ENCODE measurements around the gene MAGI1. TPM values are rescaled to one million over a fixed set of nuclear protein-coding genes. Genes with fewer than 3 reads are reported as not detected.

The MAGI1 gene
- total RNA-seq, 2 donors from 2014 or later = 37.5 to 51.6 TPM

DNA sequence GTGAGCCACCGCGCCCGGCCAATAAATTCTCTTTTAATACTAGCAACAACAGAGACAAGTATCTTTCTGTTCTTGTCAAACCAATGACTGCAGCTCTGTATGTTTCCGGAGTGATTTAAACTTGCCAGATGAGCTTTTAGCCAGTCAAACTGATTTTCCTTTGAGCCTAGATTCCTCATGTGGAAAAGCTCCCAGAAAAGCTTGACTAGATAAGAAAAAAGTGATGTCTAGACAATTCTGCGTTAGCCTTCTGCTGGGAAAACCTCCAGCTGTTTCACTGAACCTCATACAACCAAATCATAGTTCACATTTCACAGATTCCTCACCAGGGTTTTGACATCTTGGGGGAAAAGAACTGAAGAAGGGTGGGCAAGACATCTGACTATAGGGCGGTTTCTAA lies 78.6 kb downstream of the MAGI1 start:
- TF ChIP-seq POLR2AphosphoS5 (IDR thresholded peaks at IDR 0.05) (no peak), POLR2A (IDR thresholded peaks at IDR 0.05) (no peak)
- TF ChIP-seq, protein P1, sequence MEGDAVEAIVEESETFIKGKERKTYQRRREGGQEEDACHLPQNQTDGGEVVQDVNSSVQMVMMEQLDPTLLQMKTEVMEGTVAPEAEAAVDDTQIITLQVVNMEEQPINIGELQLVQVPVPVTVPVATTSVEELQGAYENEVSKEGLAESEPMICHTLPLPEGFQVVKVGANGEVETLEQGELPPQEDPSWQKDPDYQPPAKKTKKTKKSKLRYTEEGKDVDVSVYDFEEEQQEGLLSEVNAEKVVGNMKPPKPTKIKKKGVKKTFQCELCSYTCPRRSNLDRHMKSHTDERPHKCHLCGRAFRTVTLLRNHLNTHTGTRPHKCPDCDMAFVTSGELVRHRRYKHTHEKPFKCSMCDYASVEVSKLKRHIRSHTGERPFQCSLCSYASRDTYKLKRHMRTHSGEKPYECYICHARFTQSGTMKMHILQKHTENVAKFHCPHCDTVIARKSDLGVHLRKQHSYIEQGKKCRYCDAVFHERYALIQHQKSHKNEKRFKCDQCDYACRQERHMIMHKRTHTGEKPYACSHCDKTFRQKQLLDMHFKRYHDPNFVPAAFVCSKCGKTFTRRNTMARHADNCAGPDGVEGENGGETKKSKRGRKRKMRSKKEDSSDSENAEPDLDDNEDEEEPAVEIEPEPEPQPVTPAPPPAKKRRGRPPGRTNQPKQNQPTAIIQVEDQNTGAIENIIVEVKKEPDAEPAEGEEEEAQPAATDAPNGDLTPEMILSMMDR (IDR thresholded peaks at IDR 0.05) = no peak
- DNase-seq (ENCODE audit: low spot score) = no peak
- Histone ChIP-seq H3K4me3 (no peak overlapping the region), H3K9me3 (no peaks in the 10 kb centered on the region), H3K27ac (no peak overlapping the region), H3K4me1 (replicated peaks) (no peaks in the 10 kb centered on the region), H3K36me3 (no peaks in the 10 kb centered on the region), H3K27me3 (replicated peaks; ENCODE audit: insufficient read depth) (no peaks in the 10 kb centered on the region)
- 74% methylated on average over 6 of the region's 6 CpGs for WGBS
- intact Hi-C loops (cut with DNase I) = no loop called here

DNA sequence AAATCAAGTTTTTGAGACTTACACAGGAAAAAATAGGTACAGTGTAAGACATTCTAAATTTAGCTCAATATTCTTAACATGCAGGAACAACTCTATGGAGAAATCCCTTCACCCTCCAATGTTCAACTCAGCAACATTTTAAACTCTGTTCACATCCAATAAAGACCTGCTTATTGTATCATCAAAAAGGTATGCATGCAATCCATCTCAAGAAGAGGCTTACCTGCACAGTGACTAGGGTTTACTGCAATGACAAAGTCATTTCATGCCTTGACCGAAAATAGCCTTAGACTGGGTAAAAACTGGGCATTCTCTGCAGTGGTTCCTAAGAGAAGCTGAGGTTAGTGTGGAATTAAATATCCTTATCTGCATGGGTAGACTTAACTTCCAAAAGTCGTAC lies 80.5 kb downstream of the MAGI1 start:
- no peak overlapping the region for H3K27ac ChIP-seq
- H3K36me3 ChIP-seq = no peaks in the 10 kb centered on the region
- H3K4me3 ChIP-seq = no peak overlapping the region

DNA sequence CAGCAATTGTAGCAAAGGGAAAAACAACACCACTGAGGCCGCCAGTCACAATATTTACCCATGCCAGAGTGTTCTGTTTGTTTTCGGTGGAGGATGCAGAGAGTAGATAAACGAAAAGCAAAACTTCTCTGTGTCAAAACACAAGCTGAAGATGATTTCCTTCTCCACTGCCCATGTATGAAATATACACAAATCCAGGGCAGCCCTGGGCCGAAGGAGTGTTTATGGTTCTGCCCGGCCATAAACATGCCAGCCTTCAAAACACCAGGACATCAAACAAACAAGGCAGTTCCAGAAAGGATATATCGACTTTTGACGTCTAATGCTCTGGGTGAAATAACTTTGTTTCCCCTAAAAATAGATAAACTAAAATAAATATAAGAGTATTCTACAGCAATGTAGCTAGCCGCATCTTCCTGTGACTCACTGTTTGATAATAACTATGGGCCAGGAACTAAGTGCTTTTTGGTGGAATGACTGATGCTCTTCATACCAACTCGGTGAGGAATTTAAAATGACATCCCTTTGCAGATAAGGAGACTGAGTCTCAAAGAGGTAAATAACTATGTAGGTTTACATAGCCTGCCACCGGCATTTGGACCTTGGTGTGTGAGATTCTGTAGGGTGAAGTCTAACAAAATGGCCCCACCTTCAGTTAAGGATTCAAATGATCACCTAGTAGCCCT lies 82.8 kb downstream of the MAGI1 start:
- Histone ChIP-seq H3K4me3 (no peak overlapping the region), H3K4me1 (replicated peaks) (no peaks in the 10 kb centered on the region), H3K9me3 (no peaks in the 10 kb centered on the region), H3K27ac (peak overlapping the region; percentile 42 to 83), H3K27me3 (replicated peaks; ENCODE audit: insufficient read depth) (no peaks in the 10 kb centered on the region), H3K36me3 (no peaks in the 10 kb centered on the region)
- DNase-seq (ENCODE audit: low spot score) = no peak
- 60% methylated on average over 10 of the region's 10 CpGs for WGBS
- TF ChIP-seq POLR2AphosphoS5 (IDR thresholded peaks at IDR 0.05) = peak; percentile 43
- TF ChIP-seq, protein P1 (IDR thresholded peaks at IDR 0.05) = no peak
- intact Hi-C loops (cut with DNase I) = no loop called here

More for the DNA sequence above, 80.5 kb downstream of the MAGI1 start:
- Histone ChIP-seq H3K9me3 (no peaks in the 10 kb centered on the region), H3K27me3 (replicated peaks; ENCODE audit: insufficient read depth) (no peaks in the 10 kb centered on the region), H3K4me1 (replicated peaks) (no peaks in the 10 kb centered on the region)
- 98% methylated on average over 2 of the region's 2 CpGs for WGBS
- intact Hi-C loops (cut with DNase I) = no loop called here
- TF ChIP-seq POLR2AphosphoS5 (IDR thresholded peaks at IDR 0.05) (no peak), POLR2A (IDR thresholded peaks at IDR 0.05) (no peak)
- TF ChIP-seq, protein P1 (IDR thresholded peaks at IDR 0.05) = no peak
- DNase-seq (ENCODE audit: low spot score) = no peak

DNA sequence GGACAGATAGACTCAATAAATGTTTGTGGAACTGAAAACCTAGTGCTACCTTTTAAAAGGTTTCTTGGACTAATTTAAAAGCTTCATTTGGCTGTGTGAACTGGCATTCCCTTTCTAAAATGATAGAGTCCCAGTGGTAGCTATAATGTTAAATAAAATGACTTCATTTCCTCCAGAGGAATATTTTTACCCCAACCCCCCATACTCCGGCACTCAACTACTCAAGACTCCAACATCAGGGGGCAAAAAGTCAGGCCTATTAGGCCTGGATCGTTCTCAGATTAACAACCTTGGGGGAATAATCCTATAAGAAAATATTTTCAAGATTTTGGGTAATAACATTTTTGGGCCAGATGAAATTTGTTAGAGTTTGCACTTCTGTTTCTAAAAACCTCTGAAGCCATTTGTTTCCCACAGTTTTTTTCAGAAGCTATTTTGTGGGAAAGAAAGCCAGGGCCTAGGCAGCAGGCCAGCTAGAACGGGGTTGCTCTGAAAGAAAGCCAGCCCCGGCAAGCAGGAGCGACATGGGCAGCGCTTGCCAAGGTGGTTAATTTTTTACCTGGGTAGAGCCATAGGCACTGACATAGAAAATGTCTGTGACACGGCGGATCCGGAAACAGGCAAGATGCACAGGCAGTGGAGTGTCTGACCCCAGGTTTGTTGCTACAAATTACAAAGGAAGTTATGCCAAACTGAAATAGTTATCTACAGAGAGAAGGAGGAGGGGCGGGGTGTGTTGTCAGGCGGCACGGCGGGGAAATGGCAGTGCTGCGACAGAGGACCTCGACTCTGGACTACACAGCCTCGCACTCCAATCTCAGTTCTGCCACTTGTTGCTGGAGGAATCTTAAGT lies 84.6 kb downstream of the MAGI1 start:
- peak; percentile 81 for DNase-seq (ENCODE audit: low spot score)
- Histone ChIP-seq H3K36me3 (no peaks in the 10 kb centered on the region), H3K27me3 (replicated peaks; ENCODE audit: insufficient read depth) (no peaks in the 10 kb centered on the region), H3K9me3 (no peaks in the 10 kb centered on the region), H3K27ac (peak overlapping the region; percentile 83 to 86), H3K4me1 (replicated peaks) (peaks cover under 1% of the 10 kb centered on the region), H3K4me3 (peak overlapping the region in 1 of 2 donors; percentile 4)
- intact Hi-C loops (cut with DNase I) = no loop called here
- 22% methylated on average over 16 of the region's 16 CpGs for WGBS
- no peak for TF ChIP-seq POLR2A (IDR thresholded peaks at IDR 0.05)
- peak; percentile 17 for TF ChIP-seq POLR2AphosphoS5 (IDR thresholded peaks at IDR 0.05)
- TF ChIP-seq, protein P1 (IDR thresholded peaks at IDR 0.05) = no peak

Data from prostate gland (tissue), 2 donors.